Calu3 (cell line): Measurements from ENCODE around the gene TOMM70. TPM values are rescaled to one million over a fixed set of nuclear protein-coding genes. Genes with fewer than 3 reads are reported as not detected.
"Not testable (repeated sequence)": the region's sequence is repeated elsewhere in the genome, so short reads cannot be mapped to it uniquely, and the experiment has no call there.

Experiments used
- BruUV-seq: library from RNA; stranded (reverse); fragments of 400-500 nt; replicated peaks from 2 replicates; lab custom pipeline; 2021; lab: Mats Ljungman, UMichigan
- CTCF ChIA-PET: fragments of 300-600 bp; sonication (Branson Sonifier 250); formaldehyde crosslinking; loops from one replicate; lab custom pipeline; 2022; ENCODE audit warnings: antibody characterized with exemption; lab: Charles Lee
- DNase-seq: peaks from one replicate; pipeline ENCODE4 v3.0.0; 2022
- H3K27ac Mint-ChIP-seq: one replicate; pipeline ENCODE4 v1.8.0; 2022; ENCODE audit warnings: mixed read lengths; ENCODE audit not compliant: unreplicated experiment
- H3K27me3 Mint-ChIP-seq: one replicate; pipeline ENCODE4 v1.8.0; 2022; ENCODE audit warnings: mixed read lengths; ENCODE audit not compliant: unreplicated experiment
- H3K36me3 Mint-ChIP-seq: one replicate; pipeline ENCODE4 v1.8.0; 2022; ENCODE audit warnings: mild to moderate bottlenecking, moderate library complexity, mixed read lengths; ENCODE audit not compliant: insufficient read depth, unreplicated experiment
- H3K4me1 Mint-ChIP-seq: one replicate; pipeline ENCODE4 v1.8.0; 2022; ENCODE audit warnings: mild to moderate bottlenecking, low read depth, mixed read lengths; ENCODE audit not compliant: unreplicated experiment
- H3K4me3 Mint-ChIP-seq: one replicate; pipeline ENCODE4 v1.8.0; 2022; ENCODE audit warnings: mild to moderate bottlenecking, low read depth, moderate library complexity, mixed read lengths; ENCODE audit not compliant: unreplicated experiment
- H3K9me3 Mint-ChIP-seq: one replicate; pipeline ENCODE4 v1.8.0; 2022; ENCODE audit warnings: low read depth, mixed read lengths; ENCODE audit not compliant: unreplicated experiment
- CTCF ChIP-seq: fragments of 200-600 bp; IDR thresholded peaks from one replicate; pipeline ENCODE4 v1.8.0; 2022; ENCODE audit warnings: antibody characterized with exemption; ENCODE audit not compliant: unreplicated experiment
- intact Hi-C: fragments of 100-400 bp; cut with micrococcal nuclease; formaldehyde crosslinking; loops from one replicate; pipeline ENCODE4 v1.10.0; 2022; ENCODE audit not compliant: unreplicated experiment
- total RNA-seq: library from RNA; stranded (reverse); gene quantifications from 2 replicates; pipeline ENCODE4 v1.2.3, GENCODE V29; 2022

The TOMM70 gene
- total RNA-seq, 1 experiment from 2014 or later: 49.5 TPM

GRCh38 chr3:100352296-100353231 lies 48.3 kb downstream of the TOMM70 start:
- Mint-ChIP-seq H3K9me3 (no peaks in the 10 kb centered on the region), H3K27ac (no peak overlapping the region), H3K36me3 (peaks cover 9% of the 10 kb centered on the region), H3K4me1 (no peaks in the 10 kb centered on the region), H3K4me3 (no peak overlapping the region), H3K27me3 (no peaks in the 10 kb centered on the region)
- CTCF ChIA-PET: no interaction called here
- intact Hi-C loops: no loop called here
- DNase-seq: no peak
- TF ChIP-seq CTCF: no peak
- no TSS peak for BruUV-seq

DNA sequence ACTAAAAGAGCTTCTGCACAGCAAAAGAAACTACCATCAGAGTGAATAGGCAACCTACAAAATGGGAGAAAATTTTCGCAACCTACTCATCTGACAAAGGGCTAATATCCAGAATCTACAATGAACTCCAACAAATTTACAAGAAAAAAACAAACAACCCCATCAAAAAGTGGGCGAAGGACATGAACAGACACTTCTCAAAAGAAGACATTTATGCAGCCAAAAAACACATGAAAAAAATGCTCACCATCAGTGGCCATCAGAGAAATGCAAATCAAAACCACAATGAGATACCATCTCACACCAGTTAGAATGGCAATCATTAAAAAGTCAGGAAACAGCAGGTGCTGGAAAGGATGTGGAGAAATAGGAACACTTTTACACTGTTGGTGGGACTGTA lies 49.1 kb downstream of the TOMM70 start:
- H3K4me3 Mint-ChIP-seq, DNase-seq, BruUV-seq, H3K27me3 Mint-ChIP-seq, H3K9me3 Mint-ChIP-seq, CTCF ChIA-PET, H3K4me1 Mint-ChIP-seq, intact Hi-C loops, H3K27ac Mint-ChIP-seq: not testable (repeated sequence)
- peaks cover 13% of the 10 kb centered on the region for H3K36me3 Mint-ChIP-seq

DNA sequence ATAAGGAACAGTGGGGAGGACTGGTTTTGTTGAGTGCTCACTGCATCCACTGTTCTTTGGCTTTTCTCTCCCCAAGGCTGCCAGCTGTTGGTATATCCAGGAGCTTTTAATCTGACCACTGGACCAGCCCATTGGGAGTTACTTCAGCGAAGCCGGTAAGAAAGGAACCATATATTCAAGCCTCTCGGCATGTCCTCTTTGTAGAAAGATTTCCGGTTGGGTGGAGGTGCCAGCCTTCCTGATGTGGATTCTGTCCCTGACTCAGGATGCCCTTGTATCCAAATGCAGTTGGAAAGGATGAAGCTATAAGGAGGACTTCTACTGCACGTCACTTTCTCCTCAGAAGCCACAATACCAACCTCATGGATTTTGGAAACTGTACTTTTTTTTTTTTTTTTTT lies 52.2 kb downstream of the TOMM70 start:
- Mint-ChIP-seq H3K36me3 (peaks cover 24% of the 10 kb centered on the region), H3K27ac (no peak overlapping the region), H3K4me3 (no peak overlapping the region), H3K4me1 (no peaks in the 10 kb centered on the region), H3K27me3 (no peaks in the 10 kb centered on the region), H3K9me3 (no peaks in the 10 kb centered on the region)
- DNase-seq: no peak
- CTCF ChIA-PET: no interaction called here
- intact Hi-C loops: no loop called here
- BruUV-seq: no TSS peak
- TF ChIP-seq CTCF: no peak

DNA sequence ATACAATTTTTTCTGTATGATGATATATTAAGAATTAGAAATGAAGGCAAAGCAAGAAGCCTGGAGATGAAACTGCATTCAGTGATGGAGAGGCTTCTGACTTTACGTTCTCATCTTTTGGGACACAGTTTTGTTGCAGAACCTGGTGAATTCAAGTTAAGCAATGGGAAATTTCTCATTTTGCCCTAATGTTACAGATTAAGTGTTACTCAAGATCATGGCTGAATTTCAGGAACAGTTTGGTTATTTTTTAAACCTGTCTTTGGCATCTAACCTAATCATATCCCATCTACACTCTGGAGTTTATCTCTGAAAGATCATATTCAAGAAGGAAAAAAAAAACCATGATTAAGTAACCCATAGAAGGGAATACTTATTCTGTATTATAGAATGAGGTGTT lies 60.4 kb downstream of the TOMM70 start:
- H3K9me3 Mint-ChIP-seq: no peaks in the 10 kb centered on the region
- no TSS peak for BruUV-seq
- CTCF ChIA-PET: interaction anchor here (0.6 kb wide), 1 partner anchor 44 kb away, joined by 3 read pairs; no protein-coding TSS in a partner anchor
- peaks cover 18% of the 10 kb centered on the region for H3K36me3 Mint-ChIP-seq
- no peak overlapping the region for H3K27ac Mint-ChIP-seq
- H3K27me3 Mint-ChIP-seq: no peaks in the 10 kb centered on the region
- no peak for DNase-seq
- intact Hi-C loops: no loop called here
- TF ChIP-seq CTCF: no peak
- peaks cover 10% of the 10 kb centered on the region for H3K4me1 Mint-ChIP-seq
- no peak overlapping the region for H3K4me3 Mint-ChIP-seq

DNA sequence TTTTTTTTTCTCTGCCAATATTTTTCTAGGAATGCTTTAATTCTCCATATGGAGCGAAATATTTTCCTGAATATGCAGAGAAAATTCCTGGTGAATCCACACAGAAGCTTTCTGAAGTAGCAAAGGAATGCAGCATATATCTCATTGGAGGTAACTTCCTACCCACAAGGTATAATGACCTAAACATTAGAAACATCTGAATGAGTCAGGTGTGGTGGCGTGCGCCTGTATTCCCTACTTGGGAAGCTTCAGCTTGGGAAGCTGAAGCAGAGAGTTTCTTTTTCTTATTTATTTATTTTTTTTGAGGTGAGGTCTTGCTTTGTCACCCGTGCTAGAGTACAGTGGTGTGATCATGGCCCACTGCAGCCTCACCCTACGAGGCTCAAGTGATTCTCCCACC lies 61.1 kb downstream of the TOMM70 start:
- intact Hi-C loops: no loop called here
- TF ChIP-seq CTCF: no peak
- peaks cover 22% of the 10 kb centered on the region for H3K36me3 Mint-ChIP-seq
- H3K4me1 Mint-ChIP-seq: peaks cover 16% of the 10 kb centered on the region
- H3K27me3 Mint-ChIP-seq: no peaks in the 10 kb centered on the region
- H3K4me3 Mint-ChIP-seq: no peak overlapping the region
- no peak for DNase-seq
- no peaks in the 10 kb centered on the region for H3K9me3 Mint-ChIP-seq
- CTCF ChIA-PET: interaction anchor here (0.6 kb wide), 2 partner anchors 43 to 1234 kb away, joined by 3 to 5 read pairs; partner anchors contain the start of gene PCNP
- no TSS peak for BruUV-seq
- H3K27ac Mint-ChIP-seq: no peak overlapping the region
